HPDE6-E6E7 (cell line): ENCODE measurements around the gene ZNF33A.
"Not testable (repeated sequence)": the region's sequence is repeated elsewhere in the genome, so short reads cannot be mapped to it uniquely, and the experiment has no call there.

Experiments
- DNase-seq: peaks from one replicate; pipeline ENCODE4 v3.0.0; 2011; ENCODE audit warnings: missing footprints; ENCODE audit errors: extremely low spot score

Gene ZNF33A

GRCh38 chr10:38010119-38010903, at the start of gene ZNF33A:
Gene ZNF33A (plus strand): TSS chr10:38010675. CDS start chr10:38012342, 1,667 bp downstream.
- peak; percentile 41 for DNase-seq

- DNase-seq, result no peak
Observed at GRCh38 chr10:37965006-37965405, 45.5 kb upstream of the ZNF33A start.

- no peak for DNase-seq
Observed at GRCh38 chr10:37972396-37972795, 38.1 kb upstream of the ZNF33A start.

DNA sequence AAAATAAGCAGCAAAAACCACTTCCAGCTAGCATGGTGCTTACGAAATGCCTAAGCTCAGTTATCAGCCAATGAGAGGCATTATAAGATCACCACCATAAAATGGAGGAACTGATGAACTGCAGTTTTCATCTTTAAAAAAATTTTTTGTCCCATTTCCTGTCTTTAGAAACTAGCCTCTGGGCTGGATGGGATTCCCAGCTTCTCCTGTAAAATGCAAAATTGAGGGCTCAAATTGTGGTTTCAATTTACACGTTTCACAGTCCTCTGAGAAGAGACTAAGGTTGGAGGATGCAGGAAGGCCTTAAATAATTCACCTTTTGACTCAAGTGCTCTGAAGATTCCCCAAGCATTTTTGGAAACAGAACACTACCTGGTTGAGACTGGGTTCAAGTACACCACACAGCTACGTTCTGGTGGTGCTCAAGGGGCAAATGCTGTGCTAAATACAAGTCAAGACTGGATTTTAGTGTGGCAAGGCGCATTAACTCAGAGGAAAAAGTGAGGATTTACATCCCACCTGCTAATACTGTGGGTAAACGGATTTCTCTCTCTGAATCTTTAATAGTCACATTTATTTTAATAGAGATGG, 35.0 kb upstream of the ZNF33A start:
- no peak for DNase-seq

DNA sequence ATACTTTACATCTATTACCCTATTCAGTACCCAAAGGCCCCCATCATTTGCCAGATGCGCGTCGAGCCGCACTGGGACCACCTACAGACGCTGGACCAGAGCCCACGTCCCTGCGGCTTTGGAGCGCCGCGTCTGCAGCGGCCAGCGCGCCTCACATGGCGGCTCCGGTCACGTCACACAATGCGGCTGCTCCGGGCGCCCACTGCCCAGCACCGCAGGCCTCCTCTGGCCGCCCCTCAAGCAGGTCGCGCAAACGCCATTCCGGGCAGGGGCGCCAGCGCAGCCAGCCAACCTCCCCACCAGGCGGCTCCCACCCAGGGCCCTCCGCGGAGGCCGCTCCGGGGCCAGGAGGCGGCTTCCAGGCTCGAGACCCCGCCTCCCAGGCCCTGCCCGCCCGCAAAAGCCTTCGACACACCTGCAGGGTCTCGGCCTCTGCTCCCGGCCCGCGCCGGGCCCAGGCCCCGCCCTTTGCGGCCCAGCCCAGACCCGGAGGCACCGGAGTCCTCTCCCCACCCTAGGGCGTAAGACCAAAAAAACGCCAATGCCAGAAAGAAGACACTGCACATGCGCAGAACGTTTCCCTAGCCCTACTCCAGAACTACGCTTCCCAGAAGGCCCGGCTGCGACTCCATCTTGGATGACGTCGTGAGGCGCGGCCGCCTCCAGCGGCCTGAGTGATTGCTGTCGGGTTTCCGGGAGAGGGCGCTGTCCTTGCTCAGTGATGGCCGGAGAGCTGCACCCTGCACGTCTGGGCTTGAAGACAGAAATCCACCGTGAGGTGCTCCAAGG, 34.2 kb upstream of the ZNF33A start, which contains the start of gene ZNF25:
Gene ZNF25, minus strand, starts transcription at position 557 of the 789 bp plus-strand sequence. CDS start 4,925 bp downstream, outside the sequence.
- DNase-seq, result peak; percentile 78

DNA sequence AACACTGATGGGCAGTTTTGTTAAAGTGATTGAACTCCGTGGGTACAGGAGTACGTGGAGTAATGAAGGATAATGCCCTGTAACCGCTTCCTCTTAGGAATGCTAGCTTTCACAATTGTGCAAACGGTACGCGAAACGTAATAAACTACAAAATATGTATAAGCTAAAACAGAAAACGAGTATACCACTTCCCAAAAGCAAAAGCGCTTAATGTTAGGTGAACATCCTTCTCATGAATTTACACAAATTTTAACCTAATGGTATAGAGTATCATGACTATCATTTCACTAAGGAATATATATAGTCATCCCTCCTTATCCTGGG, 33.6 kb upstream of the ZNF33A start:
- DNase-seq, result no peak

DNA sequence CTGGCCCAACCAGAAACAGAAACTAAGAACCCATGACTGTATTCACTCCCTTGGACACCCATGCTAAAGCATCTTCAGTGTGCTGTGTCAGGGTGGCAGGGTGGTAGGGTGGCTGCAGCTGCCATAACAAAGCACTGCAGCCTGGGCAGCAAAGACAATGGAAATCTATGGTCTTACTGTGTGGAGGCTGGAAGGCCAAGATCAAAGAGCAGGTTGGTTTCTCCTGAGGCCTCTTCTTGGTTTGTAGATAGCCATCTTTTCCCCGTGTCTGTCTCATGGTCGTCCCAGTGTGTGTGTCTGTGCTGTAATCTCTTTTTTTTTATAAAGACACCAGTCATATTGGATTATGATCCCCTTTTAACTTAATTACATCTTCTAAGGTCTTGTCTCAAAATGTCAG, 18.8 kb upstream of the ZNF33A start:
- no peak for DNase-seq

GRCh38 chr10:37992083-37992482, 18.4 kb upstream of the ZNF33A start:
- DNase-seq, result no peak

DNA sequence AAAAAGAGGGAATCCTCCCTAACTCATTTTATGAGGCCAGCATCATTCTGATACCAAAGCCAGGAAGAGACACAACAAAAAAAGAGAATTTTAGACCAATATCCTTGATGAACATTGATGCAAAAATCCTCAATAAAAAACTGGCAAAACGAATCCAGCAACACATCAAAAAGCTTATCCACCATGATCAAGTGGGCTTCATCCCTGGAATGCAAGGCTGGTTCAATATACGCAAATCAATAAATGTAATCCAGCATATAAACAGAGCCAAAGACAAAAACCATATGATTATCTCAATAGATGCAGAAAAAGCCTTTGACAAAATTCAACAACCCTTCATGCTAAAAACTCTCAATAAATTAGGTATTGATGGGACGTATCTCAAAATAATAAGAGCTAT, 11.6 kb upstream of the ZNF33A start:
- not testable (repeated sequence) for DNase-seq

GRCh38 chr10:38000474-38000873, 10.0 kb upstream of the ZNF33A start:
- DNase-seq, result not testable (repeated sequence)

DNA sequence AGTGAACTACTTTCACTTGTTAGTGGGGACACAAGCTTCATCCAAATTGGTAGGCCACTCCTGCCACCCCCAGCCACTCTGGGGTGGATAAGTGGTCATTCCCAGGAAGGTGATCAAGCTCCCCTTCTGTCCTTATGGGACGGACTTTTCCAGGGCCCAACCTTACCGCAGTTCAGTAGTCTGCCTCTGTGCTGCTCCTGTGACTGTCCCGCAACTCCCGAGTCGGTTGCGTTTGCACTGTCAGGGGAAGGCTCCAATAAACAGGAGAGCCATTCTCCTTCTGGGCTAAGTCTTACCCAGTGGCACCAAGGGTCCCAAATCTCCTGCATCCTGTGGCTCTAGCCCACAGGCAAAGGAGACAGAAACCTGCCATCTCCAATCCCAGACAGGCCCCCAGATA, 7.4 kb upstream of the ZNF33A start:
- DNase-seq, result no peak

- DNase-seq, result no peak
Observed at GRCh38 chr10:38003588-38003987, 6.9 kb upstream of the ZNF33A start.

- no peak for DNase-seq
Observed at GRCh38 chr10:38007551-38007950, 2.9 kb upstream of the ZNF33A start.

DNA sequence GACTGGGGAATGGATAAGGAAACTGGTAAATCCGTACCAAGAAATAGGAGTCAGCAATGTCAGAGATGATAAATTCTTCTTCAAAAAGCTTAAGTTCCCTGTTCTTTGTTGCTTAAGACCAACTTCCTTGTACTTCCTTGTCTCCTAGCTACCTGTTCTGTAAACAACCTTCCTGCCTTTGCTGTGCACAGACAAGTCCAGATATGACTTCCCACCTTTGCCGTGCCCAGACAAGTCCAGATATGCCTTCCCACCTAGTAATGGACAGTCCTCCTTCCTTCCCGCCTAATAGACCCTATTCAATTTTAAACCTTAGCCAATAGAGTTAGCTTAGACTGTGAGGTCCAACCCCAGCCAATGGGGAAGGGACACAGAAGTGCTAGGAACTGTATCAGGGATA, 2.5 kb upstream of the ZNF33A start:
- DNase-seq, result peak; percentile 3

- no peak for DNase-seq
Observed at GRCh38 chr10:38016354-38016753, 5.9 kb downstream of the ZNF33A start.

- not testable (repeated sequence) for DNase-seq
Observed at GRCh38 chr10:38019124-38019523, 8.6 kb downstream of the ZNF33A start.

DNA sequence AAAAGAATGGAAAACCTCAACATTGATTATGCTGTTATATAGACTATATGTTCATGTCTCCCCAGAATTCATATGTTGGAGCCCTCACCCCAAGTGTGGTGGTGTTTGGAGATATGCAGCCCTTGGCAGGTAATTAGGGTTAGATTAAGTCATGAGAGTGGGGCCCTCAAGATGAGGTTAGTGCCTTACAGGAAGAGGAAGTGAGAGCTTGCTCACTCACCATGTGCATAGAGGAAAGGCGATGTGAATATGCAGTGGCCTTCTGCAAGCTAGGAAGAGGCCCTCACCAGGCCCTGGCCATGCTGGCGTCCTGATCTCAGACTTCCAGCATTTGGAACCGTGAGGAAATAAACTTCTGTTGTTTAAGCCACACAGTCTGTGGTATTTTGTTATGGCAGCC, 14.8 kb downstream of the ZNF33A start:
- no peak for DNase-seq

- DNase-seq, result no peak
Observed at GRCh38 chr10:38027986-38028385, 17.5 kb downstream of the ZNF33A start.

- no peak for DNase-seq
Observed at GRCh38 chr10:38032886-38033285, 22.4 kb downstream of the ZNF33A start.

DNA sequence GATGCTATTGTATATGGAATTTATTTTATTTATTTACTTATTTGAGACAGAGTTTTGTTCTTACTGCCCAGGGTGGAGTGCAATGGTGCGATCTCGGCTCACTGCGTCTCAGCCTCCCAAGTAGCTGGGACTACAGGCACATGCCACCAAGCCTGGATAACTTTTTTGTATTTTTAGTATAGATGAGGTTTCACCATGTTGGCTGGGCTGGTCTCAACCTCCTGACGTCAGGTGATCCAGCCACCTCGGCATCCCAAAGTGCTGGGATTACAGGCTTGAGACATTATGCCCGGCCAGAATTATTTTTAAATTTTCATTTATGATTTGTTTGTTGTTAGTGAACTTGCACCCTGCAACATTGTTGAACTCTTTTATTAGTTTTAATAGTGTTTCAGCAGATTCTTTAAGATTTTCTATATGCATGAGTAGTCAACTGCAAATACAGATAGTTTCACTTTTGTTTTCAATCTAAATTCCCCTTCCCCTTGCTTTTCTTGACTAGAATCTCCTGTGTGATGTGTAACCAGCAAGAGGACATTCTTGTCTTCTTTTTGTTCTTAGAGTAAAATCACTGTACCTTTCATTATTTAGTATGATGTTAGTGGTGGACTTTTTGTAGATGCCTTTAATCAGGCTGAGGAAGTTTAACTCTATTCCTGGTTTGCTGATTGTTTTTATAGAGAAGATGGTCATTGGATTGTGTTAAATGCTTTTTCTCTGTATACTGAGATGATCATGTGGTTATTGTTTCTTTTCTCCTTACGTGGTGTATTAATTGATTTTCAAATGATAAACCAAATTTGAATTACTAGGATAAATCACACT, 27.8 kb downstream of the ZNF33A start:
- no peak for DNase-seq

DNA sequence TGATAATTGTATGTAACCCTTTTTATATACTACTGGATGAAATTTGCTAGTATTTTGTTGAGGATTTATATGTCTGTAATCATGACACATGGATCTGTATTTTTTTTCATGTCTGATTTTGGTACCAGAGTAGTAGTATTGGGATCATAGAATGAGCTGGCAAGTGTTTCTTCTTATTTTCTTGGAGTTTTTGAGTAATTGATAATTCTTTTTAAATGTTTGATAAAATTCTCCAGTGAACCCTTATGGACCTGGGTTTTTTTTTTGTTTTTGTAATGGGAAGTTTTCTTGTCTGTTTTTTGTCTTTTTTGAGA, 28.4 kb downstream of the ZNF33A start:
- DNase-seq, result no peak

DNA sequence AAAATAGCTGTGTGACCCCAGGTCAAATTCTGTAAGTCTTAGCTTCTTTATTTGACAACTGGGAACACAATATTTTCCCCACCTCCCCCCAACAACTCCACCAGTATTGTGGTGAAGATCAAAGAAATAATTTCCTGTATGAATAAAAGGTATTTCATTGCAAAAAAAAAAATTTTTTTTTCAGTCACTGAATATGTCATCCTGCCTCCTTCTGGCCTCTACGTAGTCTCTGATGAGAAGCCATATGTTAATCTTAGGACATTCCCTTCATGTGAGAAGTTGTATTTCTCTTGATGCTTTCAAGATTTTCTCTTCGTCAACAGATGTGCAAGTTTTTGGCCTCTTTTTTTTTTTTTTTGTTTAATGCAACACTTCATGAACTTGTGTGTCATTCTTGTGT, 33.0 kb downstream of the ZNF33A start:
- no peak for DNase-seq
